Endometrial microvascular endothelial cells (primary cell): ENCODE data around the gene INHBB. TPM values are rescaled to one million over a fixed set of nuclear protein-coding genes. Genes with fewer than 3 reads are reported as not detected.
"Not testable (repeated sequence)": the region's sequence is repeated elsewhere in the genome, so short reads cannot be mapped to it uniquely, and the experiment has no call there.

Experiments
- in situ Hi-C: cut with HindIII; loops from 2 replicates; pipeline ENCODE4 v1.10.0; 2017; ENCODE audit warnings: low sequenced_read_pairs, low pct_unique_long_range_greater_than_20kb; ENCODE audit errors: inconsistent ontology term
- total RNA-seq: library from RNA; depleted of rRNA; stranded (reverse); fragments of >200 nt; gene quantifications from one replicate; pipeline ENCODE4 v1.2.3, GENCODE V29; 2015; ENCODE audit errors: inconsistent ontology term

The INHBB gene
- total RNA-seq, result not detected

- in situ Hi-C loops, result no loop called here
Observed at GRCh38 chr2:120346026-120346666, at the start of gene INHBB. INHBB (plus strand) TSS chr2:120346136; CDS start chr2:120346189, 53 bp downstream.

DNA sequence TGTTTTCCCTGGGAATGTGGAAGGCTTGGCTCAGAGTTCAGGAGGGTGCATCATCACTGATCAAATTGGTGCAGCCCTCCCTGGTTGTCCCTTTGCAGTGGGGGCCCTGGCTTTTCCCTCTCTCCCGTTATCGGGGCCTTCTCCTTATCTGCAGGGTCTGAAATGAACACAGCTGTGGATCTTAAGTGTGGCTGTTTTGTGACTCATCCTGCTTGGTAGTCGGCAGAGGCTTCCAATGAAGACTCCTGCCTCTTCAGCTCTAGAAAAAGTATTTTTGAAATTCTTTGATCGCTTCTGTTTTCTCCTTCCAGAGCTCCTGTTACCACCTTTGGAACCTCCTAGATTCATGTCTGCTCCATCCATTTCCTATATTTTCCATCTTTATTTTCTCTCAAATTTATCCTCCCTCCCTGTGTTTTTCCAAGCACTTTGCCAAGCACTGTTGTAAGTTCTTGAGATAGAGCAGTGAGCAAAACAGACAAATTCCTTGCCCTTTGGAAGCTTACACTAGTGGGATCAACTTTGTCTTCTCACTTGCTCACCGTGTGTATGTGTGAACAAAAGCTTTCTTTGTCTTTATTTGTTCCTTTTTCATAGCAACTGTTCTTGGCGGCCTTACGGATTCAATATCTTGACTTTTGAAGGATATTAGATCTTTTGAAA is 47.6 kb upstream of the INHBB start:
- in situ Hi-C loops, result no loop called here

- in situ Hi-C loops, result no loop called here
Observed at GRCh38 chr2:120299004-120299403, 46.9 kb upstream of the INHBB start.

- in situ Hi-C loops, result no loop called here
Observed at GRCh38 chr2:120299561-120299960, 46.4 kb upstream of the INHBB start.

DNA sequence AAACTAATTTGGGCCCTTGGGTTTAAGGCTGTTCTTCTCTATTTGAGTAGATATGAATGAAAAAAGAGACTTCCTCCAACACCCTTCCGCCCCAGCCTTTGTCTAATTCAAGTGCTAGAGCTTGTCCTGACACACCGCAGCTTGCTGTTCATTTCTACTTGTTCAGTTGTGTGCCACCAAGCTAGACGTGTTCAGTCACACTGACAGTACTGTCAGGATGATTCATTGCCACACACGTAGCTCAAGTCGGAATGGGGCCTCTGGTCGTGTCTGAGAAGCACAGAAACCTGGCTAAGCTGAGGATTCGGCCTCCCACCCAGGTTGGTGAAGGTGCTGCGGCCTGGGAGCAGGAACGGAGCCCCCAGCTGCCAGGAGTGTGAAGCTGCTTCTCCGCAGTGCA is 45.6 kb upstream of the INHBB start:
- in situ Hi-C loops, result no loop called here

DNA sequence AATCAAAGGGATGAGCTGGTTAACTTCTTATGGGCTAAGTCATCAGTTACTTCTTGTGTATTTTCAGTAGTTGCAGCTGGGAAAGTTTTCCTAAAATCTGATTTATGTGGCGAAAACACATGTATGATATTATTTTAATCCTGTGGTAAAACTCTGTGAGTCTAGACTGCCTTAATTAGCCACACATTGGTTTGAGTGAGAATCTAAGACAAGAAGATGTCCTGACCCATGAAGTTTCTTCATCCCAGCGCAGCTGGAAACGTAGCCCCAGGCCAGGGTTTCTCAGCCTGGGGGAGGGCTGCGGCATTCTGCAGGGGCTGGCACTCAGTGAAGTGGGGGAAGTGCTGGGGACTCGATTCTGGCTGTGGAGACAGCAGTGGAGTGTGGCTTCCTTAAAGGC is 44.7 kb upstream of the INHBB start:
- in situ Hi-C loops, result no loop called here

GRCh38 chr2:120302301-120302700 is 43.6 kb upstream of the INHBB start:
- in situ Hi-C loops, result no loop called here

DNA sequence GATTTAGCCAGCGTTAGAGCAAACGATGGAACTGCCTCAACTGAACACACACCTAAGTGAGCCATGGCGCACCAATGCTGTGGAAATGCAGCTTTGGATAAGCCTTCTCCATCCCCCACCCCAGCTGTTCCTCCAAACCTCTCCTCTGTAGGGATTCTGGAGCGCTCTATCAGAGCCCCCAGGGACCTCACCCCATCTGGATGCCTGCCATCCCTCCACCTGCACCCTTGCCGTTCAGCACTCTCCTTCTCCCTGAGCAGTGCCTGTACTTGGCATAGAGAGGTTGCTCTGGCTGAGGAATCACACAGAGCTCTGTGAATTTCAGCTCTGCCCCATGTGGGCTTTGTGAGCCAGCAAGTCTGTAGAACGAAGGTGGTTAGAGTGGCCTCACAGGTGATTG is 42.8 kb upstream of the INHBB start:
- in situ Hi-C loops, result no loop called here

DNA sequence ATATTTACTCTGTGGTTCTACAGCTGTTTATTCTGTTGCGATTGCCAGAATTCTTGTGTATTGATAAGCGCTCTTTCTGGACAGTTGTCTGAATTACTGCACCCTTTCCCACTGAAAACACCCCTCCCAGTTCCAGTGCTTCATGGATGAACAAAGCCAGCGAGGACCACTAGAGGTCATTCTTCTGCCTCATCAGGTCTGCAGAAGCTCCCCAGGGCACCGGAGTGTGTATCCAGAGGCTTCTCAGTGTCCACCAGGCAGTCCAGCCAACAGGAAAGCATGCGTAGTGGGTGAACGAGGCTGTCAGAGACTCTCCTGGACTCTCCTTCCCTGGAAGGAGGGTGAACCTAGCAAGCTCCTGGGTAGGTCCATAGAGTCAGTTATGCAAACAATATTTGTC is 40.6 kb upstream of the INHBB start:
- in situ Hi-C loops, result no loop called here

- in situ Hi-C loops, result no loop called here
Observed at GRCh38 chr2:120305937-120306490, 39.9 kb upstream of the INHBB start.

GRCh38 chr2:120307482-120307881 is 38.5 kb upstream of the INHBB start:
- in situ Hi-C loops, result no loop called here

DNA sequence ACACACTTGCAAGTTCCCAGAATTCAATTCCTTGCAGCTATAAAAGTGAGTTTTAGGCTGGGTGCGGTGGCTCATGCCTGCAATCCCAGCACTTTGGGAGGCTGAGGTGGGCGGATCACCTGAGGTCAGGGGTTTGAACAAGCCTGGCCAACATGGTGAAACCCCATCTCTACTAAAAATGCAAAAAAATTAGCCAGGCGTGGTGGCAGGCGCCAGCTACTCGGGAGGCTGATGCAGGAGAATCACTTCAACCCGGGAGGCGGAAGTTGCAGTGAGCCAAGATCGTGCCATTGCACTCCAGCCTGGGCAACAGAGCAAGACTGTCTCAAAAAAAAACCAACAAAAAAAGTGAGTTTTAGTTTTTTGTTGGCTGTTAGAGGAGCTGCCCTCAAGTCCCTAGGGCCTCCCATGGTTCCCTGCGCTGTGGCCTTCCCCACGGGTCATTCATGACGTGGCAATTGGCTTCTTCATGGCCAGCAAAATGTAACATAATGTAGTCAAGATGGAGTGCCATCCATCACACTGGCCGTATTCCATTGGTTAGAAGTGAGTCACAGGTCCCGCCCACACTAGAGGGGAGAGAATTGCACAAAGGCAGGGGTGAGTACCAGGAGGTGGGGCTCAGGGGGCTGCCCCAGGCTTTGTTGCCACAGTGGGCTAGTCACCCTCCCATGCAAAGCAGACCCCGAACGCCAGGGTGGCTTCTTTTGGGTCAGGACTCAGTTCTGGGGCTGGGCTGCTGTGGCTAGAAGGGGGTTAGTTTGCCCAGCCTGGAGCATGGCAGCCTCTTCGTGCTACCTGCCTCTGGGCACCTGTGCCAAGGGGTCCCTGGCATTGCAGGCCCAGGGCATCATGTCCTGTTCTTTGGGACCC is 37.7 kb upstream of the INHBB start:
- in situ Hi-C loops, result no loop called here

DNA sequence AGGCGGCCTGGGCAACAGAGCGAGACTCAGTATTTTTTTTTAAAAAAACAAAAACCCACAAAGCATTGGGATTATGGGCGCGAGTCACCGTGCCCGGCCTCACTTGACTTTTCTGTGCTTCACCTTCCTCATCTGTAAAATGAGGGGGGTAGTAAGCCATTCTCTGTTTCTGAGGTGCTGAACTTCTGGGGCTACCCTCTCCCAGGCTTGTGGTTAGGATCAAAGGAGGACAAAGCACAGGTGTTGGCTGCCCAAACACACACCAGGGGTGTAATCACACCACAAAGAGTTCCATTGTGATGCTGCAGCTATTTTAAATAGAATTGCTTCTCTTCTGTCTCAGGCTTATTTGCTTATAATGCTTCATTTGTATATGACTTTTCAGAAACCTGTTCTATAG is 35.8 kb upstream of the INHBB start:
- in situ Hi-C loops, result no loop called here

GRCh38 chr2:120310841-120311240 is 35.1 kb upstream of the INHBB start:
- in situ Hi-C loops, result not testable (repeated sequence)

GRCh38 chr2:120312076-120312475 is 33.9 kb upstream of the INHBB start:
- in situ Hi-C loops, result no loop called here

DNA sequence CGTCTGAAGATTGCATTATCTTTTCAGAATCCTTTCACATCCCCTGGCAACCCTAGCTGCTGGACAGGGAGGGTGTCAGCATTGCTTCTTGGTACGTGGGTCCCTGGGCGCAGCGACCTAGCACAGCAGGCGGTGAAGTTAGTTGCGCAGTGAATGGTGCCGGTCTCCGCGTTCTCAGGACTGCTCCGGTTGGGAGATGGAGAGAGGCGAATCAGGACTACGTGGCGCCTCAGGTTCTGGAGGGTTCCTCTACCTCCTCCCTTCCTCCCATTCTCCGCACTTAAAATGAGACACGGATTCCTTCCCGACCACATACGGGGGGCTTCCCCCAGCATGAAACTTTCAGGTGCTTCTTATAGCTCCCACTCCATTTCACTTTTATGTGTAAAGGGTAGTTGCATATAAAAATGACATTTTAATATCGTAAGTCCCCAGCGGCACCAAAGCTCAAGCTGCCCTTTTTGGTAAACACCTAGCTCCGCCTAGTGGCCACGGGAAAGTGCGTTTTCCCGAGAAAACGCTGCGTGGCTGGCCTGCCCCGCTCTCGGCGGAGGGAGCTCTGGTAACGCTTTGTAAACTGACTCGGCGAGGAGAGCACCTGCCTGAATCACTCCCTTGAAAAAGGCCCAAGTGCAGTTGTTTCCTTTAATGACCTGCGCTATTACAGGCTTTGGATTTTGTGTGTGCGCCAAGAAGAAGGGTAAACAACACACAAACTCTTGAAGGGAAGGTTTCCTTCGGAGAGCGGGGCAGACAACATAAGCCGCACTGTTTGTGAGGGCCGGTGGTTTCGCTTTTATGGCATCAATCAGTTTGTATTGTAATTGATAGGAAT is 32.9 kb upstream of the INHBB start:
- in situ Hi-C loops, result no loop called here

DNA sequence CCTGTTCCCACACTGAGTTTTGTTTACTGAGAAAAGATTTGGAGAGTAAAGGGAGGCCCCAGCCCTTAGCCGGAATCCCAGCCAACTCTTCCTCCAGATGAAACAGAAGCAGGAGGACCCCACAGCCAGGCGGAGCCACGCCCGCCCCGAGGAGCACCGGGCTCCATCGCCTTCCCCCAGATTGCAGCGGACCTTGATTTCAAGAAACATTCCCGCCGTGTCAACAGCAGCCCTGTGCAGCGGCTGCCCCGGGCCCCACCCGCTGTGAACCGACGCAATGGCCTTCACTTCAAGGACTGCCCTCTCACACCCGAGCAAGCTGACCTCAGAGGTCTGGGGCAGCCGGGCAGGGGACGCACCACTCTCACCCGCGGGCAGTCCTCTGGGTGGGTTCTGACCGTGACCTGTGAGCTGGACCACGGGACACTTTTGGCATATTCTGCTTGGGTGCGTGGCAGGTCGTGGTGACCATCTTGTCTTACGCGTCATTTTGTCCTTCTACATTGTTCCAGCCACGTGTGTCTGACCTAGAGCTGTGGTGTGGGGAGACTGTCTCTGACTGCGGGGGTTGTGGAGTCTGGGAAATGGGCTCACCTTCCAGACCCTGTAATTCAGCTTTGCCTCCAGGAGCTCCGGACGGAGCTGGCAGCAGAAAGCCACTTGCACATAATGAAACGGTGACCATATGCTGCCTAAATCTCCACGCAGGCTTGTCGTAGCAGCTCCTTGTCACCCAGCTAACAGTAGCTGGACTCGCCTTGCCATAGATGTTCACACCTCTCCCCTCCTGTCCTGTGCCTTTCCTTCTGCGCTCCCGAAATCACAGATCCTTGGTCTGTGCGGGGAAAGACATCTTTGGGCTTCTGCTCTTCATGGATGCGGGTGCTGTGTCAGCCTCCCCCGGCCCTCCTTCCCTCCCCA is 32.0 kb upstream of the INHBB start:
- in situ Hi-C loops, result no loop called here
